GM12891 (cell line): ENCODE measurements around the gene UTRN.

ENCODE experiments used
- POLR2A ChIP-seq: IDR thresholded peaks from 2 replicates; pipeline ENCODE4 v1.6.1; 2011; ENCODE audit warnings: low read depth, low read length, control low read depth
- POLR2AphosphoS5 ChIP-seq: IDR thresholded peaks from 2 replicates; pipeline ENCODE4 v1.6.1; 2011; ENCODE audit warnings: low read depth, low read length, control low read depth
- SPI1 ChIP-seq: IDR thresholded peaks from 2 replicates; pipeline ENCODE4 v1.6.1; 2011; ENCODE audit warnings: low read depth, low read length, control low read depth
- TAF1 ChIP-seq: IDR thresholded peaks from 2 replicates; pipeline ENCODE4 v1.6.1; 2011; ENCODE audit warnings: low read depth, low read length, control low read depth

- TF ChIP-seq POLR2A (no peak), SPI1 (no peak), TAF1 (no peak), POLR2AphosphoS5 (no peak)
These were observed 1.3 kb upstream of the UTRN start for GRCh38 chr6:144283646-144284477.
